ENCODE measurements around the gene BEX3.

DNA sequence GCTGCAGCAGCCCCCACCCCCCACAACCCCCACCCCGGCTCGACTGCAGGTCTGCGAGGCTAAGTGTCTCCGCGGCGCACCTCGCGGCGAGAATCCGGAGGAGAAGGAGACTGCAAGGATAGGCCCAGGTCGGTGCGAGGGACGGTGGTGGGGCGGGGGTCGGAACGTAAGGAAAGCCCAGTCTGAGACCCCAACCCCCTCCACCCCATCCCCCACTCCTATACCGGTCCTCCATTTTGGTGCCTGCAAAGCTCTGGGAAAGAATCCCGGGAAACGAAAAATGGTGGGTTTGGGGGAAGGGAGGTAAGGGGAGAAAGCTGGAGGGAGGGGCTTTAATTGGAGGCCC is 614 bp downstream of the BEX3 start:
- TF ChIP-seq TAF1 (IDR thresholded peaks at IDR 0.05; ENCODE audit: low read depth, low read length) (no peak), POLR2A (IDR thresholded peaks at IDR 0.05; ENCODE audit: low read depth, low read length) (no peak), POLR2AphosphoS5 (IDR thresholded peaks at IDR 0.05; ENCODE audit: low read depth, low read length) (no peak)
